HEK293T (cell line): ENCODE data around the gene MBNL2.

ENCODE experiments used
- CTCF ChIA-PET: fragments of 350-600 bp; formaldehyde crosslinking; extraction: SDS; loops from one replicate; lab custom pipeline; 2021; ENCODE audit warnings: antibody characterized with exemption, inconsistent platforms; lab: Yijun Ruan, JAX
- POLR2A ChIA-PET: fragments of 350-600 bp; formaldehyde crosslinking; extraction: SDS; loops from one replicate; lab custom pipeline; 2020; ENCODE audit warnings: antibody characterized with exemption, inconsistent platforms; lab: Yijun Ruan, JAX
- DNase-seq: peaks from one replicate; pipeline ENCODE4 v3.0.0; 2012; ENCODE audit warnings: mixed read lengths; ENCODE audit errors: extremely low spot score
- ARNT ChIP-seq: fragments of 450-650 bp; IDR thresholded peaks from 2 replicates; pipeline ENCODE4 v1.6.1; 2017; ENCODE audit warnings: mild to moderate bottlenecking
- BHLHE40 ChIP-seq: fragments of 450-650 bp; IDR thresholded peaks from 2 replicates; pipeline ENCODE4 v1.6.1; 2016; ENCODE audit warnings: mild to moderate bottlenecking, moderate library complexity, borderline replicate concordance
- CTBP1 ChIP-seq: fragments of 450-650 bp; IDR thresholded peaks from 2 replicates; pipeline ENCODE4 v1.6.1; 2016; ENCODE audit warnings: borderline replicate concordance
- ELF4 ChIP-seq: fragments of 450-650 bp; IDR thresholded peaks from 2 replicates; pipeline ENCODE4 v1.6.1; 2017; ENCODE audit warnings: antibody characterized with exemption
- FOXA1 ChIP-seq: fragments of 450-650 bp; IDR thresholded peaks from 2 replicates; pipeline ENCODE4 v1.6.1; 2016; ENCODE audit warnings: mild to moderate bottlenecking
- FOXK2 ChIP-seq: fragments of 450-650 bp; IDR thresholded peaks from 2 replicates; pipeline ENCODE4 v1.6.1; 2016; ENCODE audit warnings: mild to moderate bottlenecking
- FOXM1 ChIP-seq: fragments of 450-650 bp; IDR thresholded peaks from 2 replicates; pipeline ENCODE4 v1.6.1; 2017; ENCODE audit warnings: mild to moderate bottlenecking, borderline replicate concordance
- HDGF ChIP-seq: fragments of 450-650 bp; IDR thresholded peaks from 2 replicates; pipeline ENCODE4 v1.6.1; 2017; ENCODE audit warnings: antibody characterized with exemption, borderline replicate concordance
- L3MBTL2 ChIP-seq: fragments of 450-650 bp; conservative IDR thresholded peaks from 2 replicates; pipeline ENCODE4 v1.6.1; 2016; ENCODE audit warnings: mild to moderate bottlenecking
- LEF1 ChIP-seq: fragments of 450-650 bp; IDR thresholded peaks from 2 replicates; pipeline ENCODE4 v1.6.1; 2017; ENCODE audit warnings: mild to moderate bottlenecking, borderline replicate concordance
- NFRKB ChIP-seq: fragments of 450-650 bp; IDR thresholded peaks from 2 replicates; pipeline ENCODE4 v1.6.1; 2016; ENCODE audit warnings: mild to moderate bottlenecking, moderate library complexity
- PKNOX1 ChIP-seq: fragments of 450-650 bp; IDR thresholded peaks from 2 replicates; pipeline ENCODE4 v1.6.1; 2016
- SP1 ChIP-seq: fragments of 450-650 bp; IDR thresholded peaks from 2 replicates; pipeline ENCODE4 v1.6.1; 2017
- SUZ12 ChIP-seq: fragments of 450-650 bp; IDR thresholded peaks from 2 replicates; pipeline ENCODE4 v1.6.1; 2016; ENCODE audit warnings: mild to moderate bottlenecking
- TARDBP ChIP-seq: fragments of 450-650 bp; IDR thresholded peaks from 2 replicates; pipeline ENCODE4 v1.6.1; 2016
- ZNF384 ChIP-seq: fragments of 450-650 bp; IDR thresholded peaks from 2 replicates; pipeline ENCODE4 v1.6.1; 2016

Gene MBNL2

GRCh38 chr13:97413694-97414093 lies 191.6 kb downstream of the MBNL2 start:
- ChIA-PET POLR2A (no interaction called here), CTCF (no interaction called here)
- no peak for TF ChIP-seq FOXM1
- TF ChIP-seq FOXK2: no peak
- no peak for TF ChIP-seq NFRKB
- TF ChIP-seq TARDBP: no peak
- no peak for TF ChIP-seq FOXA1
- no peak for TF ChIP-seq ELF4
- no peak for TF ChIP-seq ARNT
- no peak for TF ChIP-seq ZNF384
- no peak for TF ChIP-seq SUZ12
- TF ChIP-seq L3MBTL2: no peak
- TF ChIP-seq CTBP1: no peak
- TF ChIP-seq BHLHE40: no peak
- no peak for TF ChIP-seq PKNOX1
- no peak for TF ChIP-seq LEF1
- TF ChIP-seq HDGF: no peak
- no peak for TF ChIP-seq SP1
- no peak for DNase-seq

GRCh38 chr13:97414392-97414791 lies 192.3 kb downstream of the MBNL2 start:
- ChIA-PET CTCF (no interaction called here), POLR2A (no interaction called here)
- no peak for TF ChIP-seq SUZ12
- TF ChIP-seq L3MBTL2: no peak
- TF ChIP-seq CTBP1: no peak
- TF ChIP-seq PKNOX1: no peak
- no peak for TF ChIP-seq ELF4
- no peak for TF ChIP-seq ZNF384
- TF ChIP-seq FOXK2: no peak
- TF ChIP-seq FOXA1: no peak
- no peak for TF ChIP-seq SP1
- TF ChIP-seq NFRKB: no peak
- TF ChIP-seq TARDBP: no peak
- no peak for TF ChIP-seq FOXM1
- no peak for TF ChIP-seq HDGF
- no peak for TF ChIP-seq LEF1
- no peak for TF ChIP-seq BHLHE40
- TF ChIP-seq ARNT: no peak
- no peak for DNase-seq

- ChIA-PET CTCF (interaction anchor here (0.6 kb wide), 1 partner anchor 727 kb away, joined by 4 read pairs; no protein-coding TSS in a partner anchor), POLR2A (no interaction called here)
- DNase-seq: no peak
- TF ChIP-seq FOXA1: no peak
- TF ChIP-seq BHLHE40: no peak
- TF ChIP-seq TARDBP: no peak
- no peak for TF ChIP-seq FOXM1
- TF ChIP-seq ELF4: no peak
- TF ChIP-seq CTBP1: no peak
- TF ChIP-seq ZNF384: no peak
Measured at GRCh38 chr13:97417698-97418097, 195.6 kb downstream of the MBNL2 start.

- CTCF ChIA-PET: no interaction called here
- no peak for TF ChIP-seq ELF4
- TF ChIP-seq FOXK2: no peak
- TF ChIP-seq BHLHE40: no peak
- TF ChIP-seq LEF1: no peak
- no peak for TF ChIP-seq ZNF384
- TF ChIP-seq FOXA1: no peak
- no peak for TF ChIP-seq SUZ12
- no peak for TF ChIP-seq ARNT
- no peak for TF ChIP-seq NFRKB
- TF ChIP-seq HDGF: no peak
- TF ChIP-seq FOXM1: no peak
- TF ChIP-seq PKNOX1: no peak
- TF ChIP-seq CTBP1: no peak
Measured at GRCh38 chr13:97422118-97423054, 200.3 kb downstream of the MBNL2 start.

GRCh38 chr13:97423300-97424045 lies 201.3 kb downstream of the MBNL2 start:
- ChIA-PET CTCF (no interaction called here), POLR2A (interaction anchor here (0.8 kb wide), 1 partner anchor 8 kb away, joined by 3 read pairs; no protein-coding TSS in a partner anchor)
- DNase-seq: no peak
- TF ChIP-seq LEF1 (no peak), ZNF384 (no peak), ELF4 (no peak), CTBP1 (no peak)

More at GRCh38 chr13:97422118-97423054, 200.3 kb downstream of the MBNL2 start:
- POLR2A ChIA-PET: interaction anchor here (0.8 kb wide), 1 partner anchor 9 kb away, joined by 3 read pairs; no protein-coding TSS in a partner anchor
- DNase-seq: no peak
